Fibroblast of the aortic adventitia (primary cell): ENCODE data around the gene ATP1B3. TPM values are rescaled to one million over a fixed set of nuclear protein-coding genes. Genes with fewer than 3 reads are reported as not detected.

Experiments
- DNase-seq: peaks from one replicate; pipeline ENCODE4 v3.0.0-alpha.2; 2010; ENCODE audit warnings: low read depth
- H3K4me3 ChIP-seq: 2 replicates; pipeline ENCODE4 v1.5.1; 2011; ENCODE audit warnings: low read depth, mild to moderate bottlenecking, control low read depth, low read length, moderate library complexity
- CTCF ChIP-seq: IDR thresholded peaks from 2 replicates; pipeline ENCODE4 v1.5.1; 2011; ENCODE audit warnings: mild to moderate bottlenecking, low read length, control low read depth, inconsistent platforms; ENCODE audit not compliant: insufficient read depth
- total RNA-seq: library from RNA; depleted of rRNA; stranded (reverse); fragments of >200 nt; gene quantifications from 2 replicates; pipeline ENCODE4 v1.2.3, GENCODE V29; 2012; ENCODE audit warnings: low replicate concordance

ATP1B3 gene
- total RNA-seq, 1 donor = 70.2 TPM

GRCh38 chr3:141849056-141849815 is 27.2 kb upstream of the ATP1B3 start:
- no peak for TF ChIP-seq CTCF
- no peak for DNase-seq

GRCh38 chr3:141851411-141851810 is 25.0 kb upstream of the ATP1B3 start:
- H3K4me3 ChIP-seq = no peak overlapping the region
- DNase-seq = peak; percentile 43
- TF ChIP-seq CTCF = no peak

More at GRCh38 chr3:141849056-141849815, 27.2 kb upstream of the ATP1B3 start:
- H3K4me3 ChIP-seq = no peak overlapping the region

- no peak overlapping the region for H3K4me3 ChIP-seq
- peak; percentile 88 for DNase-seq
- no peak for TF ChIP-seq CTCF
These were observed 23.3 kb upstream of the ATP1B3 start for GRCh38 chr3:141853081-141853601.

GRCh38 chr3:141853629-141854168 is 22.7 kb upstream of the ATP1B3 start:
- no peak for TF ChIP-seq CTCF
- DNase-seq = no peak

GRCh38 chr3:141854599-141854998 is 21.8 kb upstream of the ATP1B3 start:
- DNase-seq = no peak
- TF ChIP-seq CTCF = no peak
- no peak overlapping the region for H3K4me3 ChIP-seq

More at GRCh38 chr3:141853629-141854168, 22.7 kb upstream of the ATP1B3 start:
- H3K4me3 ChIP-seq = no peak overlapping the region

- TF ChIP-seq CTCF = no peak
- H3K4me3 ChIP-seq = no peak overlapping the region
- DNase-seq = no peak
These were observed 18.1 kb upstream of the ATP1B3 start for GRCh38 chr3:141858312-141858711.
